Osteocyte (in vitro differentiated cells): ENCODE measurements around the gene EYA2. TPM values are rescaled to one million over a fixed set of nuclear protein-coding genes. Genes with fewer than 3 reads are reported as not detected.

Source experiments
- DNase-seq: peaks from one replicate; pipeline ENCODE4 v3.0.0; 2021; ENCODE audit warnings: mixed read lengths; ENCODE audit not compliant: unreplicated experiment; ENCODE audit errors: extremely low spot score
- H3K27ac Mint-ChIP-seq: one replicate; pipeline ENCODE4 v1.8.0; 2021; ENCODE audit warnings: mild to moderate bottlenecking, mixed read lengths; ENCODE audit not compliant: unreplicated experiment
- H3K27me3 Mint-ChIP-seq: one replicate; pipeline ENCODE4 v1.8.0; 2021; ENCODE audit warnings: mixed read lengths; ENCODE audit not compliant: unreplicated experiment
- H3K36me3 Mint-ChIP-seq: one replicate; pipeline ENCODE4 v1.8.0; 2021; ENCODE audit warnings: mixed read lengths; ENCODE audit not compliant: unreplicated experiment
- H3K4me1 Mint-ChIP-seq: one replicate; pipeline ENCODE4 v1.8.0; 2021; ENCODE audit warnings: mixed read lengths; ENCODE audit not compliant: unreplicated experiment
- H3K4me3 Mint-ChIP-seq: one replicate; pipeline ENCODE4 v1.8.0; 2021; ENCODE audit warnings: mild to moderate bottlenecking, moderate library complexity, mixed read lengths; ENCODE audit not compliant: unreplicated experiment
- H3K9me3 Mint-ChIP-seq: one replicate; pipeline ENCODE4 v1.8.0; 2021; ENCODE audit warnings: mixed read lengths; ENCODE audit not compliant: unreplicated experiment
- CTCF ChIP-seq: fragments of 200-600 bp; sonication (generic); IDR thresholded peaks from 2 replicates; pipeline ENCODE4 v1.5.0; 2021; ENCODE audit warnings: antibody characterized with exemption, mild to moderate bottlenecking, moderate library complexity
- long read RNA-seq: library from polyadenylated mRNA; unstranded; transcript quantifications from one replicate; pipeline ENCODE4 v2.0.0, GENCODE V29; 2021
- total RNA-seq: library from RNA; stranded (reverse); gene quantifications from 2 replicates; pipeline ENCODE4 v1.2.1, GENCODE V29; 2021

Gene EYA2
- not detected in 2 replicates for total RNA-seq
- long read RNA-seq: 0 reads

- TF ChIP-seq CTCF: no peak
Measured at GRCh38 chr20:46894579-46894958, at the start of gene EYA2. EYA2 (plus strand) TSS chr20:46894843; CDS start chr20:46990011, 95,168 bp downstream.

GRCh38 chr20:46844965-46845364 is 49.7 kb upstream of the EYA2 start:
- no peak overlapping the region for H3K4me3 Mint-ChIP-seq
- H3K27ac Mint-ChIP-seq: no peak overlapping the region
- DNase-seq: no peak
- H3K9me3 Mint-ChIP-seq: peaks cover 8% of the 10 kb centered on the region
- H3K36me3 Mint-ChIP-seq: no peaks in the 10 kb centered on the region
- TF ChIP-seq CTCF: no peak
- H3K4me1 Mint-ChIP-seq: no peaks in the 10 kb centered on the region
- H3K27me3 Mint-ChIP-seq: peaks cover 37% of the 10 kb centered on the region

More at GRCh38 chr20:46894579-46894958, at the start of gene EYA2:
- Mint-ChIP-seq H3K27me3 (peaks cover 77% of the 10 kb centered on the region), H3K4me3 (no peak within 1 kb of the TSS), H3K9me3 (peaks cover 5% of the 10 kb centered on the region), H3K27ac (no peak within 1 kb of the TSS), H3K4me1 (peaks cover 10% of the 10 kb centered on the region), H3K36me3 (no peaks in the 10 kb centered on the region)
- DNase-seq: no peak

GRCh38 chr20:46849269-46849668 is 45.4 kb upstream of the EYA2 start:
- Mint-ChIP-seq H3K9me3 (peaks cover 8% of the 10 kb centered on the region), H3K36me3 (no peaks in the 10 kb centered on the region), H3K27ac (no peak overlapping the region), H3K4me3 (no peak overlapping the region), H3K27me3 (peaks cover 27% of the 10 kb centered on the region), H3K4me1 (no peaks in the 10 kb centered on the region)
- no peak for DNase-seq
- no peak for TF ChIP-seq CTCF

- Mint-ChIP-seq H3K9me3 (peaks cover 8% of the 10 kb centered on the region), H3K27ac (no peak overlapping the region), H3K4me1 (no peaks in the 10 kb centered on the region), H3K27me3 (peaks cover 27% of the 10 kb centered on the region), H3K36me3 (no peaks in the 10 kb centered on the region), H3K4me3 (no peak overlapping the region)
- TF ChIP-seq CTCF: no peak
- DNase-seq: no peak
Measured at GRCh38 chr20:46849751-46850150, 44.9 kb upstream of the EYA2 start.

GRCh38 chr20:46850416-46850815 is 44.2 kb upstream of the EYA2 start:
- peaks cover 8% of the 10 kb centered on the region for H3K9me3 Mint-ChIP-seq
- H3K4me1 Mint-ChIP-seq: no peaks in the 10 kb centered on the region
- H3K27me3 Mint-ChIP-seq: peaks cover 27% of the 10 kb centered on the region
- H3K36me3 Mint-ChIP-seq: no peaks in the 10 kb centered on the region
- no peak for TF ChIP-seq CTCF
- no peak for DNase-seq
- H3K27ac Mint-ChIP-seq: no peak overlapping the region
- H3K4me3 Mint-ChIP-seq: no peak overlapping the region
